Endothelial cell (in vitro differentiated cells): Measurements from ENCODE around the gene KIF16B. TPM values are rescaled to one million over a fixed set of nuclear protein-coding genes. Genes with fewer than 3 reads are reported as not detected.

Experiments
- DNase-seq: peaks from one replicate; pipeline ENCODE4 v3.0.0; 2021; ENCODE audit warnings: low spot score
- H3K27ac Mint-ChIP-seq: one replicate; pipeline ENCODE4 v1.8.0; 2021; ENCODE audit warnings: mixed read lengths, inconsistent platforms; ENCODE audit not compliant: unreplicated experiment
- H3K27me3 Mint-ChIP-seq: one replicate; pipeline ENCODE4 v1.8.0; 2021; ENCODE audit warnings: mild to moderate bottlenecking, moderate library complexity, mixed read lengths, inconsistent platforms; ENCODE audit not compliant: unreplicated experiment
- H3K36me3 Mint-ChIP-seq: one replicate; pipeline ENCODE4 v1.8.0; 2021; ENCODE audit warnings: mild to moderate bottlenecking, low read depth, mixed read lengths, inconsistent platforms; ENCODE audit not compliant: unreplicated experiment
- H3K4me1 Mint-ChIP-seq: one replicate; pipeline ENCODE4 v1.8.0; 2021; ENCODE audit warnings: mild to moderate bottlenecking, mixed read lengths, inconsistent platforms; ENCODE audit not compliant: unreplicated experiment
- H3K4me3 Mint-ChIP-seq: one replicate; pipeline ENCODE4 v1.8.0; 2021; ENCODE audit warnings: mild to moderate bottlenecking, mixed read lengths, inconsistent platforms; ENCODE audit not compliant: unreplicated experiment
- H3K9me3 Mint-ChIP-seq: one replicate; pipeline ENCODE4 v1.8.0; 2021; ENCODE audit warnings: mixed read lengths, inconsistent platforms; ENCODE audit not compliant: unreplicated experiment
- total RNA-seq: library from RNA; stranded (reverse); fragmentation: NEBNext Ultra II Directional; extraction: Animal tissue kit (Norgen Biotek cat#: 25700); gene quantifications from one replicate; pipeline ENCODE4 v1.2.1, GENCODE V29; 2021; ENCODE audit not compliant: unreplicated experiment
- TF ChIP-seq, protein P1 (sequence below): fragments of 200-600 bp; sonication (generic); IDR thresholded peaks from one replicate; pipeline ENCODE4 v1.5.0; 2021; ENCODE audit warnings: antibody characterized with exemption; ENCODE audit not compliant: unreplicated experiment

KIF16B gene
- total RNA-seq, 1 donor from 2014 or later = 10.5 TPM

- H3K4me3 Mint-ChIP-seq = no peak overlapping the region
- H3K36me3 Mint-ChIP-seq = no peaks in the 10 kb centered on the region
- H3K27ac Mint-ChIP-seq = no peak overlapping the region
- no peaks in the 10 kb centered on the region for H3K9me3 Mint-ChIP-seq
- H3K27me3 Mint-ChIP-seq = peaks cover 1% of the 10 kb centered on the region
- TF ChIP-seq, protein P1, sequence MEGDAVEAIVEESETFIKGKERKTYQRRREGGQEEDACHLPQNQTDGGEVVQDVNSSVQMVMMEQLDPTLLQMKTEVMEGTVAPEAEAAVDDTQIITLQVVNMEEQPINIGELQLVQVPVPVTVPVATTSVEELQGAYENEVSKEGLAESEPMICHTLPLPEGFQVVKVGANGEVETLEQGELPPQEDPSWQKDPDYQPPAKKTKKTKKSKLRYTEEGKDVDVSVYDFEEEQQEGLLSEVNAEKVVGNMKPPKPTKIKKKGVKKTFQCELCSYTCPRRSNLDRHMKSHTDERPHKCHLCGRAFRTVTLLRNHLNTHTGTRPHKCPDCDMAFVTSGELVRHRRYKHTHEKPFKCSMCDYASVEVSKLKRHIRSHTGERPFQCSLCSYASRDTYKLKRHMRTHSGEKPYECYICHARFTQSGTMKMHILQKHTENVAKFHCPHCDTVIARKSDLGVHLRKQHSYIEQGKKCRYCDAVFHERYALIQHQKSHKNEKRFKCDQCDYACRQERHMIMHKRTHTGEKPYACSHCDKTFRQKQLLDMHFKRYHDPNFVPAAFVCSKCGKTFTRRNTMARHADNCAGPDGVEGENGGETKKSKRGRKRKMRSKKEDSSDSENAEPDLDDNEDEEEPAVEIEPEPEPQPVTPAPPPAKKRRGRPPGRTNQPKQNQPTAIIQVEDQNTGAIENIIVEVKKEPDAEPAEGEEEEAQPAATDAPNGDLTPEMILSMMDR = no peak
- peaks cover 4% of the 10 kb centered on the region for H3K4me1 Mint-ChIP-seq
- DNase-seq = no peak
Observed at GRCh38 chr20:16314748-16315159, 258.5 kb downstream of the KIF16B start.

- no peaks in the 10 kb centered on the region for H3K9me3 Mint-ChIP-seq
- no peak overlapping the region for H3K4me3 Mint-ChIP-seq
- TF ChIP-seq, protein P1 = no peak
- peaks cover 1% of the 10 kb centered on the region for H3K4me1 Mint-ChIP-seq
- H3K36me3 Mint-ChIP-seq = no peaks in the 10 kb centered on the region
- H3K27ac Mint-ChIP-seq = no peak overlapping the region
- no peak for DNase-seq
- H3K27me3 Mint-ChIP-seq = peaks cover 1% of the 10 kb centered on the region
Observed at GRCh38 chr20:16314320-16314719, 258.9 kb downstream of the KIF16B start.

DNA sequence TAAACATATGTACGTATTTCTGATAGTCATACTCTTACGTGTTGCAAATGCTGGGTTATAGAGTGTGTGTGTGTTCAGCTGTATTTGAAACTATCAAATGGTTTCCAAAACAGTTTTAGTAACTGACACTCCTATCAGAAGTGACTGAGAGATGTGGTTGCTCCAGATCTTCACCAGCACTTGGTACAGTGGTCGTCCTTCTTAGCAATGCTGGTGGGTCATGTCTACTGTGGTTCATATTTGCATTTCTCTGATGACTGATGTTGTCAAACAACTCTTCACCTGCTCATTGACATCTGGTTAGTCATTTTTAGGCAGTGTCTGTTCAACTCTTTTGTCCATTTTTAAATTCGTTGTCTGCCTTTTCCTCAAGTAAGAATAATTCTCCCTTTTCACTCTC lies 259.3 kb downstream of the KIF16B start:
- no peak overlapping the region for H3K27ac Mint-ChIP-seq

DNA sequence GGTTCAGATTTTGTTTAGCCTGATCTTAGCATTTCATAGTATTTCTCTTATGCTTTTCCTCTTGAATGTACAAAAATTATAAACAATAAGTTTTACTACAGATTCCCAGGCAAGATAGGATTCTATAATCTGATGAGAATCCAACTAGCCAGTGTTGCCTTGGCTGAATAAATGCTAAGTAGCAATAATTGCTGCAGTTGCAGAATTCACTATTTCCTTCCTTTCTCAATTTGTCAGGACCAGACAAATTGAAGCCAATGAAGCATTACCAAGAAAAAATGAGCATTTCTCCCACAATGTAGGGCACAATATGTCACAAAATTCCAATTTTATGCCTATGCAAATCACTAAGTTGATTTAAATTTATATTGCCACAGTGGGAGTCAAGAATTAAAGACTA lies 260.2 kb downstream of the KIF16B start:
- Mint-ChIP-seq H3K9me3 (no peaks in the 10 kb centered on the region), H3K4me1 (no peaks in the 10 kb centered on the region), H3K27ac (no peak overlapping the region), H3K4me3 (no peak overlapping the region), H3K36me3 (no peaks in the 10 kb centered on the region), H3K27me3 (peaks cover 1% of the 10 kb centered on the region)
- DNase-seq = no peak
- TF ChIP-seq, protein P1 = no peak

More for the DNA sequence above, 259.3 kb downstream of the KIF16B start:
- Mint-ChIP-seq H3K27me3 (peaks cover 1% of the 10 kb centered on the region), H3K36me3 (no peaks in the 10 kb centered on the region), H3K4me1 (no peaks in the 10 kb centered on the region), H3K9me3 (no peaks in the 10 kb centered on the region), H3K4me3 (no peak overlapping the region)
- DNase-seq = no peak
- TF ChIP-seq, protein P1 = no peak

- TF ChIP-seq, protein P1 = no peak
- Mint-ChIP-seq H3K4me3 (no peak overlapping the region), H3K4me1 (no peaks in the 10 kb centered on the region), H3K9me3 (no peaks in the 10 kb centered on the region), H3K27ac (no peak overlapping the region), H3K27me3 (peaks cover 1% of the 10 kb centered on the region), H3K36me3 (no peaks in the 10 kb centered on the region)
- DNase-seq = no peak
Observed at GRCh38 chr20:16311756-16312155, 261.5 kb downstream of the KIF16B start.
